GM23338 (cell line): ENCODE results near the gene UBE3B. TPM values are rescaled to one million over a fixed set of nuclear protein-coding genes. Genes with fewer than 3 reads are reported as not detected.

ENCODE experiments used
- ATAC-seq: fragments of 200-7000 bp; cut with Tn5 transposase; 3 replicates; pipeline ENCODE4 v1.9.1; 2020
- DNase-seq: peaks from one replicate; pipeline ENCODE4 v3.0.0-alpha.2; 2015; ENCODE audit warnings: low spot score
- H2AFZ ChIP-seq: fragments of 200-600 bp; sonication (generic); 2 replicates; pipeline ENCODE4 v1.8.0; 2016; ENCODE audit warnings: antibody characterized with exemption, mild to moderate bottlenecking, moderate library complexity
- H3F3A ChIP-seq: fragments of 200-600 bp; sonication (generic); replicated peaks from 2 replicates; pipeline ENCODE4 v1.8.0; 2017; ENCODE audit warnings: antibody characterized with exemption, mixed run types, low read depth
- H3K27ac ChIP-seq: fragments of 200-600 bp; sonication (generic); 2 replicates; pipeline ENCODE4 v1.6.1; 2016; ENCODE audit warnings: low read depth
- H3K27me3 ChIP-seq: fragments of 200-600 bp; sonication (generic); 2 replicates; pipeline ENCODE4 v1.8.0; 2016; ENCODE audit warnings: mild to moderate bottlenecking, mixed run types, moderate library complexity; ENCODE audit not compliant: insufficient read depth
- H3K36me3 ChIP-seq: fragments of 200-600 bp; sonication (generic); 2 replicates; pipeline ENCODE4 v1.8.0; 2016; ENCODE audit warnings: mild to moderate bottlenecking; ENCODE audit not compliant: insufficient read depth
- H3K4me1 ChIP-seq: fragments of 200-600 bp; sonication (generic); 2 replicates; pipeline ENCODE4 v1.8.0; 2016; ENCODE audit warnings: mild to moderate bottlenecking, moderate library complexity; ENCODE audit not compliant: insufficient read depth
- H3K4me2 ChIP-seq: fragments of 200-600 bp; sonication (generic); 2 replicates; pipeline ENCODE4 v1.7.1; 2017; ENCODE audit warnings: mixed run types
- H3K4me3 ChIP-seq: fragments of 200-600 bp; sonication (generic); 2 replicates; pipeline ENCODE4 v1.6.1; 2016; ENCODE audit warnings: mixed run types
- H3K79me2 ChIP-seq: fragments of 200-600 bp; sonication (generic); replicated peaks from 2 replicates; pipeline ENCODE4 v1.8.0; 2017; ENCODE audit warnings: mild to moderate bottlenecking; ENCODE audit not compliant: insufficient read depth
- H3K9me2 ChIP-seq: fragments of 200-600 bp; sonication (generic); 2 replicates; pipeline ENCODE4 v1.8.0; 2017; ENCODE audit not compliant: insufficient read depth
- H4K20me1 ChIP-seq: fragments of 200-600 bp; sonication (generic); replicated peaks from 2 replicates; pipeline ENCODE4 v1.8.0; 2017; ENCODE audit warnings: mild to moderate bottlenecking; ENCODE audit not compliant: insufficient read depth
- H3K27ac Mint-ChIP-seq: 2 replicates; pipeline ENCODE4 v1.8.0; 2020; ENCODE audit warnings: inconsistent platforms, mild to moderate bottlenecking, moderate library complexity, mixed read lengths
- H3K27me3 Mint-ChIP-seq: 3 replicates; pipeline ENCODE4 v1.8.0; 2022; ENCODE audit warnings: low read depth, mild to moderate bottlenecking, moderate library complexity, mixed read lengths, inconsistent platforms; ENCODE audit not compliant: insufficient read depth, poor library complexity
- H3K36me3 Mint-ChIP-seq: 3 replicates; pipeline ENCODE4 v1.8.0; 2021; ENCODE audit warnings: low read depth, mild to moderate bottlenecking, inconsistent platforms, moderate library complexity, mixed read lengths
- H3K4me1 Mint-ChIP-seq: 3 replicates; pipeline ENCODE4 v1.8.0; 2020; ENCODE audit warnings: mild to moderate bottlenecking, inconsistent platforms, mixed read lengths
- H3K4me3 Mint-ChIP-seq: 3 replicates; pipeline ENCODE4 v1.8.0; 2021; ENCODE audit warnings: moderate library complexity, mild to moderate bottlenecking, inconsistent platforms, mixed read lengths
- H3K9me3 Mint-ChIP-seq: 3 replicates; pipeline ENCODE4 v1.8.0; 2020; ENCODE audit warnings: moderate library complexity, mild to moderate bottlenecking, inconsistent platforms, mixed read lengths
- CREB1 ChIP-seq: fragments of 250-450 bp; sonication (Bioruptor Pico); IDR thresholded peaks from 2 replicates; pipeline ENCODE4 v1.5.0; 2020; ENCODE audit warnings: low read depth, mild to moderate bottlenecking, moderate library complexity
- EZH2 ChIP-seq: fragments of 200-600 bp; sonication (generic); IDR thresholded peaks from one replicate; pipeline ENCODE4 v1.8.0; 2017; ENCODE audit warnings: antibody characterized with exemption, mild to moderate bottlenecking, low read depth; ENCODE audit not compliant: unreplicated experiment
- EZH2phosphoT487 ChIP-seq: fragments of 200-600 bp; sonication (generic); IDR thresholded peaks from one replicate; pipeline ENCODE4 v1.8.1; 2018; ENCODE audit warnings: antibody characterized with exemption; ENCODE audit not compliant: unreplicated experiment
- JUNB ChIP-seq: IDR thresholded peaks from one replicate; pipeline ENCODE4 v1.6.1; 2016; ENCODE audit warnings: antibody characterized with exemption; ENCODE audit not compliant: unreplicated experiment
- NANOG ChIP-seq: IDR thresholded peaks from 2 replicates; pipeline ENCODE4 v1.6.1; 2016; ENCODE audit warnings: antibody characterized with exemption, borderline replicate concordance
- POLR2AphosphoS5 ChIP-seq: IDR thresholded peaks from 2 replicates; pipeline ENCODE4 v1.6.1; 2016; ENCODE audit warnings: antibody characterized with exemption, low read depth
- STAT1 ChIP-seq: IDR thresholded peaks from one replicate; pipeline ENCODE4 v1.6.1; 2016; ENCODE audit warnings: antibody characterized with exemption; ENCODE audit not compliant: unreplicated experiment
- ZNF114 ChIP-seq: fragments of 250-450 bp; sonication (Bioruptor Pico); IDR thresholded peaks from 2 replicates; pipeline ENCODE4 v1.5.0; 2020; ENCODE audit warnings: mild to moderate bottlenecking, moderate library complexity
- ZNF331 ChIP-seq: fragments of 250-450 bp; sonication (Bioruptor Pico); IDR thresholded peaks from 2 replicates; pipeline ENCODE4 v1.5.0; 2020; ENCODE audit warnings: low read depth, mild to moderate bottlenecking, moderate library complexity
- polyA plus RNA-seq: library from polyadenylated mRNA; unstranded; fragments of >200 nt; fragmentation: Nextera tagmentation; extraction: Ambion mirVana; gene quantifications from 2 replicates; pipeline ENCODE4 v1.2.1, GENCODE V29; 2016
- total RNA-seq: library from RNA; depleted of rRNA; stranded (reverse); fragments of >200 nt; shearing (Covaris generic); gene quantifications from 2 replicates; pipeline ENCODE4 v1.2.3, GENCODE V29; 2014
- TF ChIP-seq, protein P1 (sequence below), 2 experiments: fragments of 200-600 bp in 1 of 2; sonication (generic) in 1 of 2; conservative IDR thresholded peaks; 2 replicates each; pipeline versions ENCODE4 v1.5.1 to v1.6.1; 2016 to 2017; ENCODE audit warnings: antibody characterized with exemption in 2 of 2, low read depth in 2 of 2, mild to moderate bottlenecking in 2 of 2, moderate library complexity in 1 of 2
- TF ChIP-seq, protein P2 (sequence below): IDR thresholded peaks from one replicate; pipeline ENCODE4 v1.6.1; 2018; ENCODE audit warnings: antibody characterized with exemption; ENCODE audit not compliant: unreplicated experiment
- TF ChIP-seq, protein P3 (sequence below): IDR thresholded peaks from 2 replicates; pipeline ENCODE4 v1.6.1; 2016; ENCODE audit warnings: antibody characterized with exemption
- TF ChIP-seq, protein P4 (sequence below): fragments of 250-450 bp; sonication (Bioruptor Pico); IDR thresholded peaks from 2 replicates; pipeline ENCODE4 v1.5.0; 2020; ENCODE audit warnings: mild to moderate bottlenecking, moderate library complexity

UBE3B gene
- total and polyA plus RNA-seq, 2 experiments from 2014 or later, result 20.8 TPM

DNA sequence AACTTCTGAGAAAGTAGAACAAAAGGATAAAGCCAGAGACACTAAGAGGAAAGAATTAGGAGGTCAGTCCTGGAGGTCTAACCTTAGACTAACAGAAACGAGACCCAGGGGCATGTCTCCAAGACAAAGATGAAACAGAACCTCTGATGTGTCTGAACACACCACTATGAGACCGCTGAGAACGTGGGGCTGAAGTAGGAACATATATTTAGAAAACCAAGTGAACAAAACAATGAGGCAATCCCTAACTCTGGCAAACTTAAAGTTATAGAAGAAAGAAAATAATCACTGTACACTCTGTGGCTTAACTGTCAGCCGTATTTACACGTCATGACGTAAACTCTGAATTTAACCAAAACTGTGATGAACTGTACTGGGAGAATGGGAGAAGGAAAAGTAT is 18.2 kb upstream of the UBE3B start:
- TF ChIP-seq POLR2AphosphoS5, result no peak
- TF ChIP-seq ZNF114 (CRISPR knock-in tag), result no peak
- no peak for TF ChIP-seq STAT1
- no peak for TF ChIP-seq ZNF331 (CRISPR knock-in tag)
- TF ChIP-seq NANOG, result no peak
- no peak for TF ChIP-seq CREB1 (CRISPR knock-in tag)
- no peak for TF ChIP-seq EZH2
- TF ChIP-seq, protein P1, sequence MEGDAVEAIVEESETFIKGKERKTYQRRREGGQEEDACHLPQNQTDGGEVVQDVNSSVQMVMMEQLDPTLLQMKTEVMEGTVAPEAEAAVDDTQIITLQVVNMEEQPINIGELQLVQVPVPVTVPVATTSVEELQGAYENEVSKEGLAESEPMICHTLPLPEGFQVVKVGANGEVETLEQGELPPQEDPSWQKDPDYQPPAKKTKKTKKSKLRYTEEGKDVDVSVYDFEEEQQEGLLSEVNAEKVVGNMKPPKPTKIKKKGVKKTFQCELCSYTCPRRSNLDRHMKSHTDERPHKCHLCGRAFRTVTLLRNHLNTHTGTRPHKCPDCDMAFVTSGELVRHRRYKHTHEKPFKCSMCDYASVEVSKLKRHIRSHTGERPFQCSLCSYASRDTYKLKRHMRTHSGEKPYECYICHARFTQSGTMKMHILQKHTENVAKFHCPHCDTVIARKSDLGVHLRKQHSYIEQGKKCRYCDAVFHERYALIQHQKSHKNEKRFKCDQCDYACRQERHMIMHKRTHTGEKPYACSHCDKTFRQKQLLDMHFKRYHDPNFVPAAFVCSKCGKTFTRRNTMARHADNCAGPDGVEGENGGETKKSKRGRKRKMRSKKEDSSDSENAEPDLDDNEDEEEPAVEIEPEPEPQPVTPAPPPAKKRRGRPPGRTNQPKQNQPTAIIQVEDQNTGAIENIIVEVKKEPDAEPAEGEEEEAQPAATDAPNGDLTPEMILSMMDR (conservative IDR thresholded peaks at IDR 0.05; ENCODE audit: low read depth in 2 of 2), result no peak
- TF ChIP-seq EZH2phosphoT487, result no peak
- TF ChIP-seq JUNB, result no peak
- TF ChIP-seq, protein P2, sequence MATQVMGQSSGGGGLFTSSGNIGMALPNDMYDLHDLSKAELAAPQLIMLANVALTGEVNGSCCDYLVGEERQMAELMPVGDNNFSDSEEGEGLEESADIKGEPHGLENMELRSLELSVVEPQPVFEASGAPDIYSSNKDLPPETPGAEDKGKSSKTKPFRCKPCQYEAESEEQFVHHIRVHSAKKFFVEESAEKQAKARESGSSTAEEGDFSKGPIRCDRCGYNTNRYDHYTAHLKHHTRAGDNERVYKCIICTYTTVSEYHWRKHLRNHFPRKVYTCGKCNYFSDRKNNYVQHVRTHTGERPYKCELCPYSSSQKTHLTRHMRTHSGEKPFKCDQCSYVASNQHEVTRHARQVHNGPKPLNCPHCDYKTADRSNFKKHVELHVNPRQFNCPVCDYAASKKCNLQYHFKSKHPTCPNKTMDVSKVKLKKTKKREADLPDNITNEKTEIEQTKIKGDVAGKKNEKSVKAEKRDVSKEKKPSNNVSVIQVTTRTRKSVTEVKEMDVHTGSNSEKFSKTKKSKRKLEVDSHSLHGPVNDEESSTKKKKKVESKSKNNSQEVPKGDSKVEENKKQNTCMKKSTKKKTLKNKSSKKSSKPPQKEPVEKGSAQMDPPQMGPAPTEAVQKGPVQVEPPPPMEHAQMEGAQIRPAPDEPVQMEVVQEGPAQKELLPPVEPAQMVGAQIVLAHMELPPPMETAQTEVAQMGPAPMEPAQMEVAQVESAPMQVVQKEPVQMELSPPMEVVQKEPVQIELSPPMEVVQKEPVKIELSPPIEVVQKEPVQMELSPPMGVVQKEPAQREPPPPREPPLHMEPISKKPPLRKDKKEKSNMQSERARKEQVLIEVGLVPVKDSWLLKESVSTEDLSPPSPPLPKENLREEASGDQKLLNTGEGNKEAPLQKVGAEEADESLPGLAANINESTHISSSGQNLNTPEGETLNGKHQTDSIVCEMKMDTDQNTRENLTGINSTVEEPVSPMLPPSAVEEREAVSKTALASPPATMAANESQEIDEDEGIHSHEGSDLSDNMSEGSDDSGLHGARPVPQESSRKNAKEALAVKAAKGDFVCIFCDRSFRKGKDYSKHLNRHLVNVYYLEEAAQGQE, result no peak
- TF ChIP-seq, protein P3, sequence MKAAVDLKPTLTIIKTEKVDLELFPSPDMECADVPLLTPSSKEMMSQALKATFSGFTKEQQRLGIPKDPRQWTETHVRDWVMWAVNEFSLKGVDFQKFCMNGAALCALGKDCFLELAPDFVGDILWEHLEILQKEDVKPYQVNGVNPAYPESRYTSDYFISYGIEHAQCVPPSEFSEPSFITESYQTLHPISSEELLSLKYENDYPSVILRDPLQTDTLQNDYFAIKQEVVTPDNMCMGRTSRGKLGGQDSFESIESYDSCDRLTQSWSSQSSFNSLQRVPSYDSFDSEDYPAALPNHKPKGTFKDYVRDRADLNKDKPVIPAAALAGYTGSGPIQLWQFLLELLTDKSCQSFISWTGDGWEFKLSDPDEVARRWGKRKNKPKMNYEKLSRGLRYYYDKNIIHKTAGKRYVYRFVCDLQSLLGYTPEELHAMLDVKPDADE, result no peak
- TF ChIP-seq, protein P4, sequence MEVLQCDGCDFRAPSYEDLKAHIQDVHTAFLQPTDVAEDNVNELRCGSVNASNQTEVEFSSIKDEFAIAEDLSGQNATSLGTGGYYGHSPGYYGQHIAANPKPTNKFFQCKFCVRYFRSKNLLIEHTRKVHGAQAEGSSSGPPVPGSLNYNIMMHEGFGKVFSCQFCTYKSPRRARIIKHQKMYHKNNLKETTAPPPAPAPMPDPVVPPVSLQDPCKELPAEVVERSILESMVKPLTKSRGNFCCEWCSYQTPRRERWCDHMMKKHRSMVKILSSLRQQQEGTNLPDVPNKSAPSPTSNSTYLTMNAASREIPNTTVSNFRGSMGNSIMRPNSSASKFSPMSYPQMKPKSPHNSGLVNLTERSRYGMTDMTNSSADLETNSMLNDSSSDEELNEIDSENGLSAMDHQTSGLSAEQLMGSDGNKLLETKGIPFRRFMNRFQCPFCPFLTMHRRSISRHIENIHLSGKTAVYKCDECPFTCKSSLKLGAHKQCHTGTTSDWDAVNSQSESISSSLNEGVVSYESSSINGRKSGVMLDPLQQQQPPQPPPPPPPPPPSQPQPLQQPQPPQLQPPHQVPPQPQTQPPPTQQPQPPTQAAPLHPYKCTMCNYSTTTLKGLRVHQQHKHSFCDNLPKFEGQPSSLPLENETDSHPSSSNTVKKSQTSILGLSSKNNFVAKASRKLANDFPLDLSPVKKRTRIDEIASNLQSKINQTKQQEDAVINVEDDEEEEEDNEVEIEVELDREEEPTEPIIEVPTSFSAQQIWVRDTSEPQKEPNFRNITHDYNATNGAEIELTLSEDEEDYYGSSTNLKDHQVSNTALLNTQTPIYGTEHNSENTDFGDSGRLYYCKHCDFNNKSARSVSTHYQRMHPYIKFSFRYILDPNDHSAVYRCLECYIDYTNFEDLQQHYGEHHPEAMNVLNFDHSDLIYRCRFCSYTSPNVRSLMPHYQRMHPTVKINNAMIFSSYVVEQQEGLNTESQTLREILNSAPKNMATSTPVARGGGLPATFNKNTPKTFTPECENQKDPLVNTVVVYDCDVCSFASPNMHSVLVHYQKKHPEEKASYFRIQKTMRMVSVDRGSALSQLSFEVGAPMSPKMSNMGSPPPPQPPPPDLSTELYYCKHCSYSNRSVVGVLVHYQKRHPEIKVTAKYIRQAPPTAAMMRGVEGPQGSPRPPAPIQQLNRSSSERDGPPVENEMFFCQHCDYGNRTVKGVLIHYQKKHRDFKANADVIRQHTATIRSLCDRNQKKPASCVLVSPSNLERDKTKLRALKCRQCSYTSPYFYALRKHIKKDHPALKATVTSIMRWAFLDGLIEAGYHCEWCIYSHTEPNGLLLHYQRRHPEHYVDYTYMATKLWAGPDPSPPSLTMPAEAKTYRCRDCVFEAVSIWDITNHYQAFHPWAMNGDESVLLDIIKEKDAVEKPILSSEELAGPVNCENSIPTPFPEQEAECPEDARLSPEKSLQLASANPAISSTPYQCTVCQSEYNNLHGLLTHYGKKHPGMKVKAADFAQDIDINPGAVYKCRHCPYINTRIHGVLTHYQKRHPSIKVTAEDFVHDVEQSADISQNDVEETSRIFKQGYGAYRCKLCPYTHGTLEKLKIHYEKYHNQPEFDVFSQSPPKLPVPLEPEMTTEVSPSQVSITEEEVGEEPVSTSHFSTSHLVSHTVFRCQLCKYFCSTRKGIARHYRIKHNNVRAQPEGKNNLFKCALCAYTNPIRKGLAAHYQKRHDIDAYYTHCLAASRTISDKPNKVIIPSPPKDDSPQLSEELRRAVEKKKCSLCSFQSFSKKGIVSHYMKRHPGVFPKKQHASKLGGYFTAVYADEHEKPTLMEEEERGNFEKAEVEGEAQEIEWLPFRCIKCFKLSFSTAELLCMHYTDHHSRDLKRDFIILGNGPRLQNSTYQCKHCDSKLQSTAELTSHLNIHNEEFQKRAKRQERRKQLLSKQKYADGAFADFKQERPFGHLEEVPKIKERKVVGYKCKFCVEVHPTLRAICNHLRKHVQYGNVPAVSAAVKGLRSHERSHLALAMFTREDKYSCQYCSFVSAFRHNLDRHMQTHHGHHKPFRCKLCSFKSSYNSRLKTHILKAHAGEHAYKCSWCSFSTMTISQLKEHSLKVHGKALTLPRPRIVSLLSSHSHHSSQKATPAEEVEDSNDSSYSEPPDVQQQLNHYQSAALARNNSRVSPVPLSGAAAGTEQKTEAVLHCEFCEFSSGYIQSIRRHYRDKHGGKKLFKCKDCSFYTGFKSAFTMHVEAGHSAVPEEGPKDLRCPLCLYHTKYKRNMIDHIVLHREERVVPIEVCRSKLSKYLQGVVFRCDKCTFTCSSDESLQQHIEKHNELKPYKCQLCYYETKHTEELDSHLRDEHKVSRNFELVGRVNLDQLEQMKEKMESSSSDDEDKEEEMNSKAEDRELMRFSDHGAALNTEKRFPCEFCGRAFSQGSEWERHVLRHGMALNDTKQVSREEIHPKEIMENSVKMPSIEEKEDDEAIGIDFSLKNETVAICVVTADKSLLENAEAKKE (CRISPR knock-in tag), result no peak
- peaks cover 23% of the 10 kb centered on the region for H3K36me3 ChIP-seq
- H4K20me1 ChIP-seq, result no peaks in the 10 kb centered on the region
- Mint-ChIP-seq H3K4me3 (peak overlapping the region; percentile 53), H3K27ac (peak overlapping the region; percentile 94), H3K9me3 (no peaks in the 10 kb centered on the region), H3K36me3 (peaks cover 45% of the 10 kb centered on the region), H3K4me1 (peaks cover 72% of the 10 kb centered on the region), H3K27me3 (peaks cover 13% of the 10 kb centered on the region)
- no peaks in the 10 kb centered on the region for H3K27me3 ChIP-seq
- peak overlapping the region; percentile 89 for H3K27ac ChIP-seq
- H3F3A ChIP-seq, result peaks cover 11% of the 10 kb centered on the region; the same call in 1 of the 2 replicates
- peaks cover 71% of the 10 kb centered on the region for H3K79me2 ChIP-seq
- H2AFZ ChIP-seq, result no peak overlapping the region
- ATAC-seq, result no peak
- H3K4me2 ChIP-seq, result peak overlapping the region; percentile 50
- DNase-seq, result no peak
- H3K4me1 ChIP-seq, result peaks cover 68% of the 10 kb centered on the region
- H3K4me3 ChIP-seq, result peak overlapping the region; percentile 9
- no peaks in the 10 kb centered on the region for H3K9me2 ChIP-seq
